8988T (cell line): Measurements from ENCODE around the gene LCLAT1.

Experiments
- DNase-seq: peaks from one replicate; pipeline ENCODE4 v3.0.0; 2011

The LCLAT1 gene

GRCh38 chr2:30527411-30527810 is 80.4 kb downstream of the LCLAT1 start:
- DNase-seq = no peak

GRCh38 chr2:30527859-30528258 is 80.8 kb downstream of the LCLAT1 start:
- DNase-seq = no peak

GRCh38 chr2:30530346-30530745 is 83.3 kb downstream of the LCLAT1 start:
- no peak for DNase-seq

- no peak for DNase-seq
These were observed 94.6 kb downstream of the LCLAT1 start for GRCh38 chr2:30541680-30542079.

GRCh38 chr2:30545875-30546274 is 98.8 kb downstream of the LCLAT1 start:
- no peak for DNase-seq

GRCh38 chr2:30548386-30548785 is 101.3 kb downstream of the LCLAT1 start:
- no peak for DNase-seq

- DNase-seq = no peak
These were observed 102.0 kb downstream of the LCLAT1 start for GRCh38 chr2:30549096-30549495.

GRCh38 chr2:30559544-30560275 is 112.7 kb downstream of the LCLAT1 start:
- no peak for DNase-seq

GRCh38 chr2:30561349-30561748 is 114.3 kb downstream of the LCLAT1 start:
- no peak for DNase-seq

- DNase-seq = no peak
These were observed 118.9 kb downstream of the LCLAT1 start for GRCh38 chr2:30565851-30566358.

GRCh38 chr2:30566631-30567030 is 119.6 kb downstream of the LCLAT1 start:
- no peak for DNase-seq

- DNase-seq = no peak
These were observed 120.3 kb downstream of the LCLAT1 start for GRCh38 chr2:30567317-30567716.

- no peak for DNase-seq
These were observed 122.9 kb downstream of the LCLAT1 start for GRCh38 chr2:30569946-30570345.

GRCh38 chr2:30577151-30577550 is 130.1 kb downstream of the LCLAT1 start:
- DNase-seq = no peak

GRCh38 chr2:30580391-30580790 is 133.3 kb downstream of the LCLAT1 start:
- DNase-seq = no peak

GRCh38 chr2:30582521-30582920 is 135.5 kb downstream of the LCLAT1 start:
- no peak for DNase-seq

- DNase-seq = no peak
These were observed 136.2 kb downstream of the LCLAT1 start for GRCh38 chr2:30583204-30583749.

GRCh38 chr2:30584116-30584515 is 137.1 kb downstream of the LCLAT1 start:
- no peak for DNase-seq

GRCh38 chr2:30588994-30589393 is 141.9 kb downstream of the LCLAT1 start:
- DNase-seq = no peak

GRCh38 chr2:30590407-30590806 is 143.4 kb downstream of the LCLAT1 start:
- DNase-seq = no peak

- DNase-seq = no peak
These were observed 144.1 kb downstream of the LCLAT1 start for GRCh38 chr2:30591186-30591585.

- no peak for DNase-seq
These were observed 154.3 kb downstream of the LCLAT1 start for GRCh38 chr2:30601375-30601774.

GRCh38 chr2:30605197-30605596 is 158.2 kb downstream of the LCLAT1 start:
- DNase-seq = no peak

GRCh38 chr2:30608643-30609042 is 161.6 kb downstream of the LCLAT1 start:
- no peak for DNase-seq

- DNase-seq = no peak
These were observed 164.5 kb downstream of the LCLAT1 start for GRCh38 chr2:30611583-30611982.
